HG02870 (cell line): ENCODE measurements around the gene HOGA1.
"Not testable (repeated sequence)": the region's sequence is repeated elsewhere in the genome, so short reads cannot be mapped to it uniquely, and the experiment has no call there.

Experiments used
- ATAC-seq: cut with Tn5 transposase; IDR thresholded peaks from one replicate; pipeline ENCODE4 v1.9.1; 2021; ENCODE audit warnings: mild to moderate bottlenecking, moderate library complexity; ENCODE audit not compliant: unreplicated experiment

The HOGA1 gene

GRCh38 chr10:97554336-97554735, 29.9 kb upstream of the HOGA1 start:
- not testable (repeated sequence) for ATAC-seq

- not testable (repeated sequence) for ATAC-seq
Measured at GRCh38 chr10:97555541-97555940, 28.6 kb upstream of the HOGA1 start.

GRCh38 chr10:97560731-97561381, 23.3 kb upstream of the HOGA1 start:
- not testable (repeated sequence) for ATAC-seq

DNA sequence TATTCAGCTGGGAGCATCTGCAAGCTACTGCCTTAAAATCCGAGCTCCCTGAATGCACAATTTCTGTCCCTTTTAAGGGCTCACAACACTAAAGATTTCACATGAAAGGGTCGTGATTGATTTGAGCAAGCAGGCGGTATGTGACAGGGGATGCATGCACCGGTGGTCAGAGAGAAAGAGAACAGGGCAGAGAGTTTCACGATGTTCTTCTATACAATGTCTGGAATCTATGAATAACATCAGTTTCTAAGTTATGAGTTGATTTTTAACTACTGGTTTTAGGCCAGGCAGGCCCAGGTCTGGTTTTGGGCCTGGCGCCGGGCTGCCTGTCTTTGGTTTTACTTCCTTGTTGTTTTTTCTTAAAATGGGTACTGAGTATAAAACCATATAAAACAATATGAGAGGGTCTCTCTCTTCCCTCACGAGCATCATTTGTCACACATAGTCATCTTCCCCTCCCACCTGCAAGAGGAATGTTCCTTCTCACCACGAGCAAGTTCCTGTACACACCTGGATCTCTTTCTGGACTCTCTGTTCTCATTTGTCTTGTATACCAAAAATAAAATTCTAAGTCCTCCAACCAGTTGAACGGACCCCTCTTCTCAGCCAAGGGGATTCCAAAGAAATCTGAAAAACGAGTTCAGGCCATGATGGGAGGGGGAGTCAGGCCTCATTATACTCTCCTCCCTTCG, 22.7 kb upstream of the HOGA1 start:
- ATAC-seq, result not testable (repeated sequence)

GRCh38 chr10:97562329-97562728, 21.9 kb upstream of the HOGA1 start:
- not testable (repeated sequence) for ATAC-seq

DNA sequence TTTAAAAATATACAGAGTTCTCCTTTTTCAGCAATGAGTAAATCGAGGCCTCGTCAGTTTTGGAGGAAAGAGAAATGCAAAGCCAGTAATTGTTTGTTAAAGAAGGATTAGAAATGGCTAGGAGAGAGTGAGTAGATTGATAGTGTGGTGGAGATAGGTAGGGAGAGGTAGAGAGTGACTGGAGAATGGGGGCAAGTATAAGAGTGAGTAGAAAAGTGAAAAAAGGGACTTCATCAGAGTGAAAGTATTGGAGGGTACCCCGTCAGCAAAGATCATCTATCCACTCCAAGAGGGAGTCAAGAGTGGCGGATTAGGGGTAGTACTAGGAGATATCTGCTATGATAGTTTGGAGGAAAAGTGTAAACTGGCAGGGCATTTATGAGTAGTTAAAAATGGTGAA, 20.9 kb upstream of the HOGA1 start:
- no peak for ATAC-seq

DNA sequence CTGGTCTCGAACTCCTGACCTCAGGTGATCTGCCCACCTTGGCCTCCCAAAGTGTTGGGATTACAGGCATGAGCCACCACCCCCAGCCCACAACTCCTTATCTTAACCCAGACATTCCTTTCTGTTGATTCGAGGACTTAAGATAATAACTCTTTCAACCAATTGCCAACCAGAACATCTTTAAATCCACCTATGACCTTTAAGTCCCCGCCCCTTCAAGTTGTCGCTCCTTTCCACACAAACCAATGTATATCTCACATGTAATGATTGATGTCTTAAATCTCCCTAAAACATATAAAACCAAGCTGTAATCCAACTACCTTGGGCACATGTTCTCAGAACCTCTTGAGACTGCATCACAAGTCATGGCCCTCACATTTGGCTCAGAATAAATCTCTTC, 19.4 kb upstream of the HOGA1 start:
- no peak for ATAC-seq

DNA sequence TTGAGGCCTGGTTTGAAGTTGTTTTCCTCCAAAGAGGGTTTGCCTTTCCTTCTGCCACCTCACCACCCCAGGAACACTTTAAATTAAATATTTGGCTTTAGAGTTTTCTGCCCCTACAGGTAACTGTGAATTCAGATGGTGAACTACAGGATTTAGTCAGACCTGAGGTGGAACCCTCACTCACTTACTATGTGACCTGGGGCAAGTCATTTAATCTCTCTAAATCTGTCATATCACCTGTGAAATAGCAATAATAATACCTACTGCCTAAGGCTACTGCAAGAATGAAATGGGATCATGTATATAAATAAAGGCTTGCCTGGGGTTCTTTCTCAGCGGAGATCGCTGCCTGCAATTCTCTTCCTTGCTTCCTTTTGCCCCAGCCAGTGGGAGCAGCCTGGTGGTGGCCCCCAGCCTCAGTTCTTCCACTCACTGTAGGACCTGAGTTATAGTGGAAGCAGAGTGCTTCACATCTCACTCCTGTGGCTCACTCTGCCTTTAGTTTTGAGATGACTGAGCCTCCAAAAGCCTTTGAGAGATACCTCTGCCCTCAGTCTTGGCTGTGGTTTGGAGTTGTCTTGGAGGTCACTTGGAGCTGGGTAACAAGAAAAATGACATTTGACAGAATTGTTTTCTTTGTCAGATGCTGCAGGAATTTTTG, 17.7 kb upstream of the HOGA1 start:
- ATAC-seq, result no peak

DNA sequence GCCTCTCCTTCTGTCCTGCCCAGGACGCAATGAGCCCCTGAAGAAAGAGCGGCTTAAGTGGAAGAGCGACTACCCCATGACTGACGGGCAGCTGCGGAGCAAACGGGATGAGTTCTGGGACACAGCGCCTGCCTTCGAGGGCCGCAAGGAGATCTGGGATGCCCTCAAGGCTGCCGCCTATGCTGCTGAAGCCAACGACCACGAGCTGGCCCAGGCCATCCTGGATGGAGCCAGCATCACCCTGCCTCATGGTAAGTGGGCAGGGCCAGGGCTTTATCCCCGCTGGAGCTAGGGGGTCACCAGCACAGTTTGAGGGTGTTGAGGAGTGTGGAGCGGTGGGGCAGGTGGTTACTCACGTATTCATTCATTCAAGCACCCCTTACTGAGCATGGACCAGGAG, 16.3 kb upstream of the HOGA1 start:
- ATAC-seq, result no peak

GRCh38 chr10:97570146-97570788, 13.9 kb upstream of the HOGA1 start:
- no peak for ATAC-seq

DNA sequence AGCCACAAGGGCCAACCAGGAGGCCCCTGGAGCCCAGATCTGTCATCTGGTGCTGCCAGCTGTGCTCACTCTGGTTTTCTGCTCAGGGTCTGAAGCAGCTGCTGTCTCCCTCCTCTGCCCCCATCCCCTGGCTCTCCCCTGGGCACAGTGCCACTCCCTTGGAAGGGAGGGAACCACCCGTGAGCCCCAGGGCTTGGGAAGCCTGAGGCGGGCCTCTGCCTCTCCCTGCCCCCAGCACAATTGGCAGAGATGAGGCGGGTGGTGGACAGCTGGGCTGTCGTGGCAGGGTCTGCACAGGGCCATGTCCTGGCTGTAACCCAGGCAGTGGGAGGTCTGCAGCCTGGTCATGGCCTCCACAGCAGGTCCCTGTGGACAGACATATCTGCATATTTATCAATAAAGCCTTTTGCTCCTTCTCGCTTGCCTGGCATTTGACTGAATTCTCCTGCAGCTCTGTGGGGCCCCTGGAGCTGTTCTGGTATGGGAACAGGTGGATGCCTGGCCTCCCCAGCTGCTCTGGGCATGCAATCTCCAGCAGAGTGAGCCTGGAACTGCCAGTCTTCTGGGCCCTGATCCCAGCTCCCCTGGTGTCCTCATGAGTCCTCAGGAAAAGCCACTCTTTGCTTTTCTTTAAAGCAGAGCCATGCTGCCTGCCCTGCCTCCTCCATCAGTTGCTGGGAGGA, 13.3 kb upstream of the HOGA1 start:
- ATAC-seq, result no peak

DNA sequence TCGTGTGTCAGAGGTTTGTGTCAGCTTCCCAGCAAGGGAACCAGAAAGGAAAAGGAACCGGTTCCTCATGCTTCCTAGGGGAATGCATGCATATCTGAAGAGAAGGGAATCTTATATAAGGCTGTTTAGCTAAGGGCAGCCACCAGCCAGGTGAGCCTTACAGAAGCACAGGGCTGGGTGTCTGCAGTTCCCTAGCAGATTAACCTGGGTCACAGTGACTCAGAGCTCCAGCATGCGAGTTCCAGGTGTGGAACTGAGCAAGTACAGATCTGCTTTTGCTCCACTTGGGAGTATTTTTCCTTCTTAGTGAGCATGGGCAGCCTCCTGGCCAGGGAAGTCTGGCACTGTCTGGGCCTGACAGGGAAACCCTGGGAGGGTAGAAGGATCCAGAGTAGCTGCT, 12.6 kb upstream of the HOGA1 start:
- no peak for ATAC-seq

DNA sequence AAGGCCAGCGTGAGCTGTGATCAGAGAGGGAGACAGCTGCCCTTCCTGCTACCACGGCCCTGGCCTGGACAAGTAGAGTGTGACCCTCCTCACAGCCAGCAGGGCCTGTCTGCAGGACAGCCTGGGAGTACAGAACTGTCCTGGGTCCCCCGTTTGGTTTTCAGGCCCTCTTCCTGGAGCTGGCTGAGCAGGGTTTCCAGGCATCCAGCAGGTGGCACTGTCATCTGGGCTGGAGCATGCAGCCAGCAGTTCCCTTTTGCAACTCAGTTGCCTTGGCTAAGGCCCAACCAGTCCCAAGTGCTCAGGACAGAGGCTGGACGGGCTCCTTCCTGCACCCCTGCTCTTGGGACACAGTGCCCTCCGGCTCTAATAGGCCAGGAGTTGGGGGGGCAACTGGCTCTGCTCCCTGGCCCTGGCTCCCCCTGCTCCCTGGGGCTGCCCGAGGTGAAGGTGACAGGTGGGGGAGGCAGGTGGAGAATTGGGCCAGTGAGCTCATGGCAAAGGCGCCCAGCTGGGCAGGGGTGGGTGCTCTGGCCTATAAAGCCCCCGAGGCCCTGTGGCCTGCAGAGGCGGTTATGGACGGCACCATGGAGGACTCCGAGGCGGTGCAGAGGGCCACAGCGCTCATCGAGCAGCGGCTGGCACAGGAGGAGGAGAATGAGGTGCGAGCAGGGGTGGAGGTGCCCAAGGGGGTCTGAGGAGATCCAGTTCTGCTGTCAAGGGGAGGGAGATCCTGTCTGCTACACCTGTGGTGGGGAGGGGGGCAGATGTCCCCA, 11.8 kb upstream of the HOGA1 start, which contains the start of gene ANKRD2:
TSS of gene ANKRD2 (plus strand) at position 566 of the 776 bp plus-strand sequence. CDS start at position 576, 10 bp downstream.
- ATAC-seq, result no peak

- ATAC-seq, result no peak
Measured at GRCh38 chr10:97573021-97573420, 11.2 kb upstream of the HOGA1 start.

DNA sequence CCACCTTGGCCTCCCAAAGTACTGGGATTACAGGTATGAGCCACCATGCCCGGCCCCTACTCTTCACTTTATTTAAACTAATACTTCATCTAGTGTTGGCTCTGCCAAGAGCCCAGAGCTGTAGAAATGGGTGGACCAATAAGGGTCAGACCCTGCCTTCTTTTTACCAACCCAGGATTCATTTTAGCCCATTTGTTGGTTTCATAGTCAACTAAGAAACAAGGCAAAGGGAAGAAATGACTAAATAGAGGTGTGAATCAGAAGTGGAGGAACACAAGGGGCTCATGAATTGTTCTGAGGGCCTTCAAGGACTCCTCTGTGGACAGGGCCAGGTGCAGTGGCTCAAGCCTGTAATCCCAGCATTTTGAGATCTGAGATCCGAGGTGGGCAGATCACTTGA, 10.5 kb upstream of the HOGA1 start:
- ATAC-seq, result no peak

DNA sequence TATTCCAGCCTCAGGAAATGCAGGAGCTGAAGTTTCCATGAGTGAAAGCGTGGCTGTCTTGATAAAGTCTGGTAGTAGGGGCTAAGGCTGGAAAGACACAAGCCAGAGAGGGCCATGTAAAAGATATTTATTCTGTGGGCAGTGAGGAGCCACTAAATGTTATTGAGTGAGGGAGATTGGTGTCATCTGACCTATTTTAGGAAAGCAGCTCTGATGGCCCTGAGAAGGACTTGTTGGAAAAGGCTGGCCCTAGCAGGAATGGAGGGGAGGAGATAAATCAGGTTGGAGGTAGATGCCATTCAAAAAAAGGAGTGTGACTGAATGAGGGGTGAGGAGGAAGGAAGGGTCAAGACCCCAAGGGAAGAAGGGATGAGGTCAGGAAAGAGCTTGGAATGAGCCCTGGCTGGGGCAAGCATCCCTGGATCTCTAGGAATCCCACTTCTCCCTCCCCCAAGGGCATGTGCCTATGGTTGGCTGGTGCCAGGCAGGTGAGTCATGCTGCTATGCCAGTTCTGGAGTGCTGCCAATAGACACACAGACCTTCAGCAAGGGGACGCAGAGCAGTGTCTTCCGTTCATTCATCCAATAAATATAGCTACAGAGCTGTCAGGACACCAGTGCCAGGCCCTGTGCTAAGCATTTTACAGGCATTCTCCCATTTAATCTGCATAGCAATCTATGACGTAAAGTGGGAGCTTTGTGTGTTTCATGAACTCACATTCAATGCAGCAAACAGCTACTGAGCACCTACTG, 9.6 kb upstream of the HOGA1 start:
- no peak for ATAC-seq

- no peak for ATAC-seq
Measured at GRCh38 chr10:97575127-97575668, 9.0 kb upstream of the HOGA1 start.

DNA sequence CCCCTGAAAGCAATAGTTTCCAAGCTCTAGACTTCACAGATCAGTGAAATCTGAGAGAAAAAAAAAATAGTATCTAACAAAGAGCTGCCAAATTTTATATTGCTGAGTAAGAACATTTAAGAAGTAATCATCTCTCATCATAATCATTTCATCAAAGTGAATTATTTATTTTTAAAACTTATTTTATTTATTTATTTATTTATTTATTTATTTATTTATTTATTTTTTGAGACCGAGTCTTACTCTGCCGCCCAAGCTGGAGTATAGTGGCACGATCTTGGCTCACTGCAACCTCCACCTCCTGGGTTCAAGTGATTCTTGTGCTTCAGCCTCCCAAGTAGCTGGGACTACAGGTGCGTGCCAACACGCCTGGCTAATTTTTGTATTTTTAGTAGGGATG, 7.7 kb upstream of the HOGA1 start:
- ATAC-seq, result not testable (repeated sequence)

- ATAC-seq, result no peak
Measured at GRCh38 chr10:97577701-97578100, 6.5 kb upstream of the HOGA1 start.
